Measurements from ENCODE around the gene MED12L.

The MED12L gene

DNA sequence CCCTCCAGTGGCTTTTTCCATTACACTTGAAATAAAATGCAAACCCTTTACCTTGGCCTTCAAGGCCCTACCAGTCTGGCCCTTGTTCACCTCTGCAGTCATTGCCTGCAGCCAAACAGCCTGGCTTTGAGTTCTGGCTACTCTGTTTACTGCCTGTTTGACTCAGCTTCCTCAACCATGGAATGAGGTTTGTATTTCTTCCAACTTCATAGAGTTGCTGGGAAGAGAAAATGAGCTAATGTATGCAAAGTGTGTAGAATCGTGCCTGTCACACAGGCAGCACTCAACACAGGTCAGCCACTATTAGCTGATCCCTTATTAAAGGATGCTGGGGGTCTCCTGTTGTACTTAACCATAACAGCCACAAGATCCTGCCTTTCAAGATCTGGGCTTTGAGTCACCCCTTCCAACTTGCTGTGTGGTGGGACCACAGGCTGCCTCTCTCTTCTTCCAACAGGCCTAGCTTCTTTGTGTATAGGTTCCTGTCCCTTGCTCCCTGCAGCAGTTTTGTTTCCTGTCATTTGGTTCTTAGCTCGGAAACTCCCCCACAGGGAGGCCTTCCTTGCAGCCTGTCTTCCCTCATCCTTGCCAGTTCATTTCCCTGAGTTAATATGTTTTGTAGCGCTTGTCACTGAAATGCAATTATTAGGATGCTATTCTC lies 6.4 kb downstream of the MED12L start:
- DNase-seq (ENCODE audit: low spot score): no peak

- no peak for DNase-seq (ENCODE audit: low spot score)
Observed at GRCh38 chr3:151093148-151093547, 7.7 kb downstream of the MED12L start.

- no peak for DNase-seq (ENCODE audit: low spot score)
Observed at GRCh38 chr3:151093905-151094304, 8.4 kb downstream of the MED12L start.

DNA sequence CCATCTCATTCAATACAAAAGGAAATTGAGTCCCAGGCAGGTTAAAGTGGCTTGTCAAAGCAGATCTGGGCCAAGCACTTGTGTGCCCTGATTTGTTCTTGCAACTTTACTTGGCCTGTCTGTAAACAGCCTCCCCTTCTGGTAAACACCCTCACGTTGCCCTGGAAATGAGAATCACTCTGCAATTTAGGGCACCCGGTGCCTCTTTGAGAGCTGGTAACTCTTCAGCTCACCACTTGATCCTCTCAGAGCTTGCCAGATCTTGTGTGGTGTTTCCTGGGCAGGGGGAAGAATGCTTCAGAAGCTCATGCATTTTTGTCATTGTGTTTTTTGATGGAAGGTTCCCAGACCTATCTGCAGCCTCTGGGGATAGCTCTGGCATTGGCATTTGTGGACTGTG lies 11.3 kb downstream of the MED12L start:
- no peak for DNase-seq (ENCODE audit: low spot score)

- no peak for DNase-seq (ENCODE audit: low spot score)
Observed at GRCh38 chr3:151100076-151100475, 14.6 kb downstream of the MED12L start.

DNA sequence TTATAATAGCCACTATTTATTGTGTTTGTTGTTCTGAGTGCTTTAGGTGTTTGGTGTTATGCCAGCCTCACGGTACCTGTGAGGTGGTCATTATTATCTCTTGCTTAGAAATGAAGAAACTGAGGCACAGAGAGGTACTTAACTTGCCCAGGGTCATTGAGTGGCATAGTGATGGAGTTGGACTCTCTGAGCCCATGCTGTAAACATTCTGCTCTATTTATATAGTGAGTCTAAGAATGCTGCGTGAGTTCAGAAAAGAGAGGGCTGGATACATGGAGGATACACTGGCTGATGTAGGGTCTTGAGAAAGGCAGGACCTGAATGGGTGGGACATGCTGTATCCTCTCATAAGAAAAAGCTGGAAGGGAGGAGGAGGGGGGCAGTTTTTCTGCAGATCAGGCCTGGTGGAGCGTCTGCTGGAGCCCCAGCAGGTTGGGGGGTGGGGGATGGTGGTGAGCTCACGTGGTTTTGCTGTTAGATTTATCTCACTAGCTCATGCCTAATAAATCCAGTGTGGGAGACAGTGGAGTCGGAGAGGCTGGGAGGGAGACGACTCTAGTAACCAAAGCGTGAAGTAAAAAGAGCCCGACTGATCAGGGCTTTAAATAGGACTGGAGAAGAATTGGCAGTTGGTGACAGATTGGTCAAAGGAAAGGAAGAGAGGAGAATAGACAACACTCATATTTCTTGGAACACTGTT lies 16.0 kb downstream of the MED12L start:
- DNase-seq (ENCODE audit: low spot score): no peak

- DNase-seq (ENCODE audit: low spot score): no peak
Observed at GRCh38 chr3:151106311-151106710, 20.8 kb downstream of the MED12L start.

DNA sequence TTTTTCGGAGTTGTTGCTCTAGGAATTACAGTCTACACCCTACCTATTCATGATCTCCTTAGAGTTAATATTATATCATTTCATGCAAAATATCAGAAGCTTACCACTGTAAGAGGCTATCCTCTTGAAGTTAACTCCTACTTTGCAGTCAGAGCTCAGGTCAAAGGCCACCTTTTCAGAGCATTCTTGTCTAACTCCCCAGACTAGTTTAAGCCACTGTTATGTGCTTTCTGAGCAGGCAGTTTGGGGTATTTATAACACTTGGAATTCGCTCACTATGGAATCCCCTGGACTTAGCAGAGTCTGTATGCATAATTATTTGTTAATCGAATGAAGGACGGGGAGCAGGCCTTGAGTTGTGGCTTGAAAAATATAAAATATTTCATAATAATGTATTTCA lies 21.7 kb downstream of the MED12L start:
- no peak for DNase-seq (ENCODE audit: low spot score)

DNA sequence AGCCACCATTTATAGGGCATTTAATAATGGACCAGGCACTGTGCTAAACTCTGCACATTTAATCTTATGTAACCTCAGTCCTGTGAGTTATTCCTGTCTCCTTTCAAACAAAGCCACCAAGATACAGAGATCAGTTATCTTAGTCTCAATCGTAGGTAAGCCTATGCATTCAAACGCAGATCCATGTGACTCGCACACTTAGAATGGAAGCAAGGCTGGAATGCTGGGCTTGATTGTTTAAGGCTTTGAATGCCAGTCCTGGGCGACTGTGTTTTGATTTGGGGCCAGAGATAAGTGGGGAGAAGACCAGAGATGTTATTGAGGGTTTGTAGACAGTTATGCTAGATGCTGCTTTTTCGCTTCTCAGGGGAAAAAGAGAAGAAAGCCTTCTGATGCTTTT lies 22.2 kb downstream of the MED12L start:
- DNase-seq (ENCODE audit: low spot score): no peak

DNA sequence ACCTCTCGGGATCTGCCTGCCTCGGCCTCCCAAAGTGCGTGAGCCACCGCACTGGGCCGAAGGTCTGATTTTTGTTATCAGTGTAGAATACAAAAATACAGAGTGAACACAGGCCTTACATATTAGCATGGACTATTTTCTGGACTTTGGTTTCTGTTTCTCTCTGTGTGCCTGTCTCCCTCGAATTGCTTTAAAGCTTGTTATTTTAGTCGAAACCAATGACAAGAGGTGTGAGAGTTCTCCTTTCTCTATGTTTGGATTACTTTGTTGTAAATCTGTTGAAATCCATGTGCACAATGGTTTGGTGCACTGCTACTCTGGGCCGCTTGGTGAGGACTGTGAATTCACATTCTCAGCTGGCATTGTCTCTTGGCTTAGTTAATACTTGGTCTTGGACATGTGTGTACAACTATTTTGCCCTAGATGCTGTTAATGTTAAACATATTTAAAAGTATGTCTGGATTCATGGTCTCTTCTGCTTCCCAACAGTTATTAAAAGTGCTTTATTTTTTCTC lies 23.9 kb downstream of the MED12L start:
- DNase-seq (ENCODE audit: low spot score): no peak

GRCh38 chr3:151112731-151113130 lies 27.3 kb downstream of the MED12L start:
- DNase-seq (ENCODE audit: low spot score): no peak

DNA sequence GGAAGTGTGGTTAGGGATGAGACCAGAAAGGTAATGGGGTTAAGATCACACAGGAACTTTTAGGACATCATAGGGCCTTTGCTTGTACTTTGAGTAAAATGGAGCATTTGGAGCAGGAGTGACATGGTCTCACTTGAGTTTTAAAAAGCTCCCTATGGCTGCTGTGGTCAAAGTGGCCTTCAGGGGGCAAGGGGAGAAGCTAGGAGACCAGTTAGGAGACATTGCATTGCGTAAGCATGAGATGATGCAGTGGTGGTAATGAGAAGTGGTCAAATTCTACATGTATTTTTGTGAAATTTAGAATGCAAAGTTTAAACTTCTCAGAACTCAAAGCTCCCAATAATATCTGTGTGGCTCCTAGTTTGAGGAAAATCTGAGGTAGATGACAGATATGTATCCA lies 27.9 kb downstream of the MED12L start:
- no peak for DNase-seq (ENCODE audit: low spot score)

- DNase-seq (ENCODE audit: low spot score): no peak
Observed at GRCh38 chr3:151117047-151117446, 31.6 kb downstream of the MED12L start.

DNA sequence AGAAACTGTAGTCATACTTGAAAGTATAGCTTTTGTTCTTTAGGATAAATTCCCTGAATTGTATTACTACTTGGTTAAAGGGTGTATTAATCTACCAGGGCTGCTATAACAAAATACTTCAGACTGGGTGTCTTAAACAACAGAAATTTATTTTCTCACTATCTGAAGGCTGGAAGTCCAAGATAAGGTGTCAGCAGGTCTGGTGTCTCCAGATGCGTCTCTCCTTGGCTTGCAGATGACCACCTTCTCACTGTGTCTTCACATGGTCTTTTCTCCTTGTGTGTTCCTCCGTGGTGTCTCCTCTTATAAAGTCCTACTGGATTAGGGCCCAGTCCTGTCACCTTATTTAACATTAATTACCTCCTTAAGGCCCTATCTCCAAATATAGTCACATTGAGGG lies 33.7 kb downstream of the MED12L start:
- DNase-seq (ENCODE audit: low spot score): no peak

GRCh38 chr3:151120409-151120808 lies 34.9 kb downstream of the MED12L start:
- DNase-seq (ENCODE audit: low spot score): no peak

- DNase-seq (ENCODE audit: low spot score): no peak
Observed at GRCh38 chr3:151121016-151121415, 35.6 kb downstream of the MED12L start.

GRCh38 chr3:151123827-151124226 lies 38.4 kb downstream of the MED12L start:
- DNase-seq (ENCODE audit: low spot score): no peak

GRCh38 chr3:151124476-151124875 lies 39.0 kb downstream of the MED12L start:
- DNase-seq (ENCODE audit: low spot score): no peak

DNA sequence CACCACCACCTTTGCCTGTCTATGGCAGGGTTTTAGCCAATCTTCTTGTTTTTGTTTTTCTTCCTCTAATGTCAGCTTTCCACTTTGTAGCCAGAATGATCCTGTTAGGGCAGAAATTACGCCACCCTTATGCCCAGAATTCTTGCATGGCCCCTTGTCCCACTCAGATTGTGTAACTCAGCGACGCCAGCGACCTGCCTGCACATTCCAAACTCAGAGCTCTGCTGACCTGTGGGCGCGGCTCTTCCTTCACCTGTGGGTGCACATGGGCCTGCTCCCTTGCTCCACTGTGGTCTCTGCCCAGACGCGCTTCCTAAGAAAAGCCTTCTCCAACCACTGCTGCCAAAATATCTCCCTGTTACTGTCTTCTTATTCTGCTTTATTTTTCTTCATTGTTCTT lies 45.0 kb downstream of the MED12L start:
- no peak for DNase-seq (ENCODE audit: low spot score)

GRCh38 chr3:151133175-151133574 lies 47.7 kb downstream of the MED12L start:
- DNase-seq (ENCODE audit: low spot score): no peak

DNA sequence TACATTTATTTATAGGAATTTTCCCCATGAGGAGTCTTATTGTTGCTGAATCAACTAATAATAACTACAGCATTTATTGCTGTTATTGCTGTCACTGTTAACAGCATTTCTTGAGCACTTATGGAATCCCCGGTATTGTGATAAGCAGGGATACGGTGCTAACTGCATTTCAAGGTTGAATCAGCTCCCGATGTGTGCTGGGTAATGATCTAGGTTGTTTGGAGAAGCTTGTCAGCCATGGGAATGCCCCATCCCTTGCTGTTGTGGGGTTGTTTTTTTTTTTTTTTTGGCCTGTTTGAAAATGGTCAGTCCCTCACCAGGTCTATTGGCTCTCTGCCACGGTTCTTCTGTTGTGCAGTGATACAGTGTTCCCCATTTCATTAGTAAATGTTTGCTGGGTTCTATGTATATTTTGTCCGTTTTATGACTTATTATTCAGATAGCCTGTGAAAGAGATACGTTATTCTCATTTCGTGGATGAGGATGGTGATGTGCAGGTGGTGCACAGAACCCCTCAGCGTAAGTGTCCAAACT lies 48.5 kb downstream of the MED12L start:
- DNase-seq (ENCODE audit: low spot score): no peak

DNA sequence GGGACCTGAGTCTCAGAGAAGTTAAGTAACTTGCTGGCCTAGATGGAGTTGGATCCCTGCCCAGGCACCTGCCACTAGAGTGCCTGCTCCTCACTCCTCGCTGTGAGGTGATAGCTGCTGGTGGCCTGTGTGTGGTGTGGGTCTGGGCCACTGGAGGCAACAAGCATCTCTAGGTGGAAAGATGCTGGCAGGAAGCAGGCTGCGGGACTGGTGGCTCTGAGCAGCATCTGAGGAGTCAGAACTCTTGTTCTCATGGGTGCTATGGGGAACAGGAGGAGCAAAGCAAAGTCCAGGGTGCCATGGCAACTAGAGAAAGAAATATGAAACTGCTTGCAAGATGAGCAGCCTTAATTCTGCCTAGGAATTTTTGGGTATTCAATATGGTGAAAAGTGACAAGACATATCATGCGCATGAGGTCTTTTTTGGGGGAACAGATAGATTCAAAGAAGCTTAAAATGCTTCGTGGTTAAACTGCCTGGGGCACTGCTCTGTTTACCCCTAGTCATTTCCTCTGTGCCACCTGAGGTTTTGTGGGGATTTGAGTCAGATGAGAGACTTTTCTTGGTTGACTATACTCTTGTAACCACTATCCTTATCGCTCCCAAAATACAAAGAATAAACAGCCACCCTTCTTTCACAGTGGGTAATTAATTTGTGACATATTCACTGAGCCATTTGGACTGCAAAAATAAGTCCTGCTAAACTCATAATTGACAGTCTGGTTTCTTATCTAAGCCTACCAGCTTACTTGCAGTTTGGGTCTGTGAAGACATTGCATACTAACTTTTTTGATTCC lies 50.3 kb downstream of the MED12L start:
- no peak for DNase-seq (ENCODE audit: low spot score)

DNA sequence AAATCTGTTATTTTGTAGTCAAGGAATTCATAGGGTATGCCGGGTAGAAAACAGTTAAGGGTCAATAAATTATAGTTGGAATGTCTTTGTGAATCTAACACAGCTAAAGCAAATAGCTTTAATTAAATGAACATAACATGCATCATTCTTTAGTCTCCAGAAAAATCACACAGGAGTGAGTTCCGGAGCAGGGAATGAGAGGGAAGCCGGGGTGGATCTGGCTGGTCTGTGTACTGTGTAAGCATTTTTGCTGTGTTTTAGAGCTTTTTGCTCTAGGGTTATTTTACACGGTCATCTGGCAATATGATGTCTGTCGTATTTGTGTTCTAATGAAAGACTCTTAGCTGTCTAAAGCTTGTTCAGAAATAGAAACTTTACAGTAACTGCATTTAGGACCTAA lies 57.5 kb downstream of the MED12L start:
- DNase-seq (ENCODE audit: low spot score): no peak
